GM18505 (cell line): ENCODE measurements around the gene TXNIP.
A peak's percentile ranks its signal among the peaks of the same experiment; 100 is the strongest.

ENCODE experiments used
- ATAC-seq: cut with Tn5 transposase; IDR thresholded peaks from one replicate; pipeline ENCODE4 v1.9.1; 2021; ENCODE audit not compliant: unreplicated experiment
- POLR2A ChIP-seq: IDR thresholded peaks from 4 replicates; pipeline ENCODE4 v1.6.1; 2011; ENCODE audit warnings: borderline replicate concordance; ENCODE audit not compliant: insufficient read depth, insufficient read length; ENCODE audit errors: extremely low read depth

The TXNIP gene

DNA sequence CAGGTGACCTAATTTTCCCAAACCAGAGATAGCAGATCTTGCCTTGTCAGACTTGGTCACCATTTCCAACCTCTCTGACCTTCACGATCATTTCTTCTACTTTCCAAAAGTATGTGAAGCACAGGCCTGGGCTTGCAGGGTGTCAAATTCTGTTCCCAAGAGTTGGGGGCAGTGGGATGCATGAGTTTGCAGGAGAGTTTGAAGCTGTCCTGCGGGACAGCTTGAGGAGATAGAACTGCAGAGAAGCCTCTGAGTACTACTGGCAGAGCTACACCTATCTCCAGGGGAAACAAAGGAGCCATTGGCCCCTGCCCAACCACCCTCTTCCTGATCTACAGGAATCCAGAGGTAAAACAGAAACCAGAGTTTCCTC, 11.3 kb downstream of the TXNIP start:
- ATAC-seq, result no peak
- TF ChIP-seq POLR2A, result no peak

DNA sequence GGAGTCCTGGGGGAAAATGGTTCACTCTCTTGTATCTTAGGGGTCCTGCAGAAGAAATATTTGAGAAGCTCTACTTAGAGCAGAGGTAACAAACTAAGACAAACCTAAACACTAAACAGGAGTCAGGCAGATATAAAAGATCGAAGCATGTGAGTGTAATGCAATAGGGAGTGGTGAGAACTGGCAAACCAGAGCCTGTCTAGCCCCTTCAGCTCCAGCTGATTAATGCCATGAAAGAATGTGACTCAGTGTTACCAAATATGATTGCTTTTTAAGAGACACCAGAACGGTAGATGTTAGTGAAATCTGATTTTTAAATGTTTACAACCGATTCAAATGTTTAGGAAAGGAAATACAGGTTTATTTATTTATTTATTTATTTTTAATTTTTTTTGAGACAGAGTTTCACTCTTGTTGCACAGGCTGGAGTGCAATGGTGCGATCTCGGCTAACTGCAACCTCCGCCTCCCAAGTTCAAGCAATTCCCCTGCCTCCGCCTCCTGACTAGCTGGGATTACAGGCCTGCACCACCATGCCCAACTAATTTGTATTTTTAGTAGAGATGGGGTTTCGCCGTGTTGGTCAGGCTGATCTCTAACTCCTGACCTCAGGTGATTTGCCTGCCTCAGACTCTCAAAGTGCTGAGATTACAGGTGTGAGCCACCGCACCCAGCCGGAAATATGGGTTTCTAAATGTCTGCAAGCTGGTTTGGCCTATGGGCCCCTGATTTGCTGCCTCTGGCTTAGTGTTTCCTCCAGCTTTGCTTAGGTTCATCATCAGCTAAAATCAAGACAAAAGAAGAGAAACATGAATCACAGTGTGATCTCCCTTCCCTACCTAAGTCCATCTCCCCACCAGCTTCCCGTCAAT, 12.2 kb downstream of the TXNIP start:
- no peak for ATAC-seq
- TF ChIP-seq POLR2A, result no peak

DNA sequence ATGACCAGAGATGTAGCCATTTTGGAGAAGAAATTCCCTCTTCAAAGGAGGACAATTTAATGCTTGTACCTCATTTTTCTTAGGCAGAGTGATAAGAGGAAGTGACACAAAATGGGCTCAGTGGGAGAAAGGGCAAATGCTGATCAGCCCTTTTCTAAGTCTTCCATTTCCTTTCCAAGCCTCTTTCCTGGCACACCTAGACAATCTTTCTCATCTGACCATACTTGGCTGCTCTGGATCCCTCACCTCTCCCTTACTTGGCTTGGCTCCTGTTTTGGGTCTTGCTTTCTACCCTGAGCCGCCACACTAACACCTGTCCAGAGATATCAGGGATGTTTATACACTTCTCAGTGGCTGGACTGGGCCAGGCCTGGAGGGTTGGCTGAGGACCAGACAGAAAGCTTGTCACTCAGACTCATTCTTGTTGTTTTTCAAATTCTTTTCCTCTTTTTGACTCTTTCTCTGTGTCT, 13.1 kb downstream of the TXNIP start:
- TF ChIP-seq POLR2A, result no peak
- ATAC-seq, result no peak

DNA sequence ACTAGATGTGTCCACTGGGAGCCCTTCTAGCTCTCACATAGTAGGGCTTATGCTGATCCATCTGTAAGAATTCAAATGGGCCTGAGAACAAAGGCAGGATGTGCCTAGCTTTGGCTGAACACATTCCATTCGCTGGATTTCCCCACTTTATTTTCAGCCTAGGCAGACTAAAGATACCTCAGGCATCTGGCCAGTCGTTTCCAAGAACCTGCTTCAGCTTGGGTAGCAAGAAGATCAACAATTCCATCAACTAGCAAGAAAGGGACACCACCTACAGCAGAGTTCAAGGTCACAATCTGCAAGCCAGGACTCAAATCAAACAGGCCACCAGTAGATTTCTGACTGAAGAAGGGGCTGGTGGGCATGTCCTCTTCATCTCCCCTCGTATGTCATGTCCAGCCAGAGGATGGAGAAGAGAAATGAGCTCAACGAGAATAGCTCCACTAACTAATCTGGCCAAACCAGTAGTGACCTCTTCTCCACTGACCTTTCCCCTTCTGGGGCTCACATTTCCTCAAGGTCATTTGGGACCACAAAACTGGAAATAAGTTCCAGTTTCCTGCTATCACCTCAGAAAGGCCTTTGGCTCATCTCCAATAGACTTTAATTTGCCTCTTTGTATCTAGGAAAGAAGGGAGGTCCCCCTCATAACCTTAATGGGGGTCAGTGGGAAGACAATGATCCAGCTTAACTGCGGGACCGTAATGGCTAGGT, 14.2 kb downstream of the TXNIP start:
- TF ChIP-seq POLR2A, result no peak

DNA sequence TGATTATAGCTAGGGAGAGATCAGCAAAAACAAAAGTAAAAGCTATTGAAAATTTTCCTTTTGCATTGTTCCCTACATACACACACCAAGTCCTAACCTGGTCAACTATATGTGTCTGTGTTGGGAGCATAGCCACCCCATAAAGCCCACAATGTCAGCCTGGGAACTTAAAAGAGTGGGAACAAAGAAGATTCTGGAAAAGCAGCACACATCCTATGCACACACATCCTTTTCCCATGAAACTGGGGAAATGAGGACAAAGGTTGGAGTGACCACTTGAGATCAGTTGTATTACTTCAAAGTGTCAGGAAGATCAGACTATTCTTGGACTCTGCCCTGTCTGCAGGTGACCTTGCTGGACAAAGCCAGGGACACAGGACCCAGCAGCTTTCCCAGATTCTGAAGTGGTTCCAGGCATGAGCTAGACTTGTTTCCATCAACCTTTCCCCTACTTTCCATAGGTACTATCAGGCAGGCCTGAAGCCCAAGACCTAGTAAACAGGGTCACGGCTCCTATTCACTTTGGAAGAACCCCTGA, 15.9 kb downstream of the TXNIP start:
- no peak for ATAC-seq
- no peak for TF ChIP-seq POLR2A

More for the DNA sequence above, 14.2 kb downstream of the TXNIP start:
- ATAC-seq, result no peak

DNA sequence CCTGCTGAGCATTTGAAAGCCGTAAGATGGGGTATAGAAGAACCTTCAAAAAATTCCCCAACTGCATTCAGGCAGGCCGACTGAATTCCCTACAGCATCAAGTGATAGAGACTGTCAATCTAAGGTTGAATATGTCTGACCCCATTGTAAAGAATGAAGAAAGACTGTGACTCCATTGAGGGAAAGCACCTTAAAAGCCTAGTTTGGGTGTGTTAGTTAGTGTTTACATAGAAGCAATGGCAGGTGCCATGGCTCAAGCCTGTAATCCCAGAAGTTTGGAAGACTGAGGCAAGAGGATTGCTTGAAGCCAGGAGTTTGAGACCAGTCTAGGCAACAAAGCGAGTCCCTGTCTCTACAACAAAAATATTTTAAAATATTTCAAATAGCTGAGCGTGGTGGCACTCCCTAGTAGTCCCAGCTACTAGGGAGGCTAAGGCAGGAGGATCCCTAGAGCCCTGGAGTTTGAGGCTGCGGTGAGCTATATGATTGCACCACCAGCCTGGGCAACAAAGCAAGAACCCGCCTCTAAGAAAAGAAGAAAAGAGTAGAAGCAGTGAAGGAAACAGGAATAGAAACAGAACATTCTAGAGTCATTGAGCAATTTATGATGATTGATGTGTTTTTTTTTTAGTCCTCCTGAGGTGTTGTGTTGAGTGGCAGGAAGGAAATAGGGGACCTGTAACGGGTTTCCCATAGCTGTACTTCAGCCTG, 16.5 kb downstream of the TXNIP start:
- peak; percentile 44 for TF ChIP-seq POLR2A
- ATAC-seq, result peak; percentile 28

DNA sequence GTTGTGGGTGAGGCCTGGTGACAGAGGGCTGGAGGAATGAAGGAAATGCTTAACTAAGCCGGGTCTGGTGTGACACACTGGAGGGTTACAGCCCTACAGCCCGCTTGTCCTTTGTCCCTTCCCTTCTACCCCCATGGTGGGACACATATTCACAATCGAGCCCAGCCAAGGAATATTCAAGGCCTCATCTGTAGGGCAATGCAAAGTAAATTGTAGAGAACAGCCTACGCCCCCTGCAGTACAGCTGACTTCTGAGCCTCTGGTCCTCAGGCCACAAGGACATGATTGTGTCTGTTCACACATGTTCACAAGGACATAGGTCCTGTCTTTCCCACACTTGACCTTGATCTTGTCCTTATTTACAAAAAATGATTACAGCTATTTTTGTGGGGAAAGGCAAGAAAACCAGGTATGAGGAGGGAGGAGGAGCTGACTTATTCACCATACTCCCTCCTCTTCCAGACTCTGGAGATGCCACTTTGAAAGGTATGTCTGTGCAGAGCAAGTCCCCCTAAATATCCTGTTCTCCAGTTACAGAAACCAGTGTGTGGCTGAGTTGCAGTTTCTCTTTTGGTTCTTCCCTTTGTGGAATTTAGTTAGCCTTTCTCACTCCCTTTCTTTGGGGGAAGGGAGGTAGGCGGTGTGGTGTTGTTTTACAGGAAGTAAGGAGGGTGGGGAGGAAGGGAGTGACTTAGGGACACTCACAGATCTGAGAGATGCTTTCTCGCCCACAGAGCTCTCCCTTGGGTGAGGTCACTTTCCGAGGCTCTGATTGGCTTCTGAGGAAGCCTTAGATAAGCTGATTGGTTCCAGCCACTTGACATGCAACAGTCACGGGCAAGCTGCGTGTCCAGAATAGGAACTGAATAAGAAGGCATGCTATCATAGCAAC, 17.3 kb downstream of the TXNIP start:
- ATAC-seq, result peak; percentile 80

DNA sequence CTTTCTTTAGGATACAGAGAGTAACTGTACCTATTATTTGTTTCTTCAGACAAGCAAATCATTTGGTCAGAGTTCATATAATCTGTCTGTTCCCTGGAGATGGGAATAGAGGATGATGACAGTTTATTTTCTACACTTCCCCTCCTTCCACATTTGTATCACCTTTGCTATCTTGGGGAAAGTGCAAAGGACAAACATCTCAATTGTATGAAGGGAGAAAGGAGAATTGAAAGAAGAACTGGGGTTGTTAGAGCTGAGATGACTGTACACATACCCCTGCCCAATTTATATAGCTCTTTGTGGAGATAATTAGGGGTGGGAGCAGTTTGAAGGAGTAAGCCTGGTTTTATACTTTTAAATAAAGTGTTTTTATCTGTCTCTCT, 17.9 kb downstream of the TXNIP start:
- ATAC-seq, result no peak
- no peak for TF ChIP-seq POLR2A

More for the DNA sequence above, 17.3 kb downstream of the TXNIP start:
- peak; percentile 29 for TF ChIP-seq POLR2A

DNA sequence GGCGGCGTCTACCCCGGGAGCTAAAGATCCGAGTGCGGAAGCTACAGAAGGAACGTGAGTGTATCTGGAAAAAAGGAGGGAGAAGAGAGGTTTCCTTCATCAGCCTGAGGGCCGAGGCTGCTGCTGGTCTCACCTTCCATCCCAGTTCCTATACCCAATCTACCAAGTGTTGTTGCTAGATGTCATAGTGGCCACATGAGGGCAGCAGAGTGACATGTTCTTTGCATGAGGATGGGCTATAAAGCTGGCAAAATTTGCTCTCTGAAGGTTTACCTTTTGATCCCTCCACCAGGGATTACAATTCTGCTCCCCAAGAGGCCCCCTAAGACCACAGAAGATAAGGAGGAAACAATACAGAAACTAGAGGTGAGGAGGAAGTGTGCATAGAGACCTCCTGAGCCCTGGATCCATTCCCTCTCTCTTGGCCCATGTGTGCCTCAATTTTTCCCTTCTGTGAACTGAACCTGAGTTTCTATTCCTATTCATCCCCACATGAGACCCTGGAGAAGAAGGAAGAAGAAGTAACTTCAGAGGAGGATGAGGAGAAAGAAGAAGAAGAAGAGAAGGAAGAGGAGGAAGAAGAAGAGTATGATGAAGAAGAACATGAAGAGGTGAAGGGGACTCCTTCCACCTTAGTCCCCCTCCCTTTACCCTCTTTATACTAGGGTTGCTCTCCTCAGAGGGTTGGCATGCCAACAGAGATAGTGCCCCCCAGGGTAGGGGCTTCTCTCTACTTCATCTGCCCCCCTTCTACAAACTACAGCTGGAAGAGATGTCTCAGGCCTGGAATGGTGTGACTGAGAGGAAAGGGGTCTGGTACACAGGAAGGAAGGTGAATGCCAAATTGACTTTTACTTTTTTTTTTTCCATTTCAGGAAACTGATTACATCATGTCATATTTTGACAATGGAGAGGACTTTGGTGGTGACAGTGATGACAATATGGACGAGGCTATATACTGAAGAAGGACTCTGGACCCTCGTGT, 18.6 kb downstream of the TXNIP start:
- no peak for ATAC-seq

DNA sequence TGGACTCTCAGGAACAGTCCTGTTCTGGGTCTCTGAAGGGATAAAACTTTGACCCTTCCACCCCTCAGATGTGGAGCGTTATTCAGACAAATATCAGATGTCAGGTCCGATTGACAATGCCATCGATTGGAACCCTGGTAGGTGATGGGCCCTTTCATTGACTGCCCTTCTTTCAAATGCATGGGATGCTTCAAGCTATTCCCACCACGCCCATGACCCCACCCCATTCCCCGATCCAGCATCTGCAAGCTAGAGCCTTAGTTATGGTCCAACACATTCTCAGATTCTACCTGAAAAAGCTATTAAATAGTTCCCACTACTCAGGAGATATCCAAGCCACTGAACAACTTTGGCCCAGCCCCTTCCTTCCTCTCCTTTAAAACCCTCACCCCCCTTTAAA, 19.4 kb downstream of the TXNIP start:
- ATAC-seq, result no peak
- TF ChIP-seq POLR2A, result no peak

More for the DNA sequence above, 18.6 kb downstream of the TXNIP start:
- no peak for TF ChIP-seq POLR2A

DNA sequence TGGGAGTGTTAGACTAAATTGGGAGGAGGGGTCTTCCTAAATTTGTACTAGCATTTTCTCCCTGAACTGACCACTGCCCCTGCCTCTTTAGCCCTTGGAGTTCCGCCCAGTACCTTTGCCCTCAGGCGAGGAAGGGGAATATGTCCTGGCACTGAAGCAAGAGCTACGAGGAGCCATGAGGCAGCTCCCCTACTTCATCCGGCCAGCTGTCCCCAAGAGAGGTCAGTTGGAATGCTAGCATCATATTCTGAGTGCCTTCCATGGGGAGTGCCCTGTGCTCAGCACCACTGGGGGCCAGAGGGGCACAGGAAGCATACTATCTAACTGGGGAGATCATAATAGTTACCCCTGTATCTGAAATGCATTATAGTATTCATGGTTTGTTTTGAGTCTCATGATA, 21.2 kb downstream of the TXNIP start:
- TF ChIP-seq POLR2A, result no peak
- no peak for ATAC-seq

DNA sequence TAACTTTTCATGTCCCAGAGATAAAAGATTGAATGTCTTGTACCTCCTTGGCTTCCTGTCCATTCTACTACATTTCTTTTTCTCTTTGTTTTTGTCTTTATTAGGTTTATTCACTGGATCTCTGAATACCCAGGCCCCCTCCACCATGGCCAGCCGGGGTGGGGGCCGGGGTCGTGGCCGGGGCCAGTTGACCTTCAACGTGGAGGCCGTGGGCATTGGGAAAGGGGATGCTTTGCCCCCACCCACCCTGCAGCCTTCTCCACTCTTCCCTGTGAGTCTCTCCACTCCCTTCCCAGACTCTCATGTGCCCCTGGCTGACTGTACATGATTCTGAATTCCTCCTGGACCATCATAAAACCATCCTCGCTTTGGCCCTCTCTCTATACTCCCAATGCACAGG, 21.7 kb downstream of the TXNIP start:
- no peak for ATAC-seq
- no peak for TF ChIP-seq POLR2A

DNA sequence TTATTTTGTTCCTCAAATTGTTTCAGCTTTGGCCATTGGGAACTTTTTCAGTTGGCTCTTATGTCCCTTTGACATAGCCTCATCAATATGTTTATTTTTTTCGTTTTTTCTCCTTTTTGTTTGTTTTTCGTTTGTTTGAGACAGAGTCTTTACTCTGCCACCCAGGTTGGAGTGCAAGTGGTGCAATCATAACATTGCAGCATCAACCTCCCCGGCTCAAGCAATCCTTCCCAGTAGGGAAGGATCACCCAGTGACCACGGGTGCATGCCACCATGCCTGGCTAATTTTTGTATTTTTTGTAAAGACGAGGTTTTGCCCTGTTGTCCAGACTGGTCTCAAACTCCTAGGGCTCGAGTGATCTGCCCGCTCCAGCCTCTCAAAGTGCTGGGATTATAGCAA, 23.8 kb downstream of the TXNIP start:
- no peak for TF ChIP-seq POLR2A
- no peak for ATAC-seq
